GM18519 (cell line): ENCODE results near the gene SH3RF3.

Source experiments
- ATAC-seq: cut with Tn5 transposase; IDR thresholded peaks from one replicate; pipeline ENCODE4 v1.9.1; 2021; ENCODE audit warnings: mild to moderate bottlenecking, moderate library complexity; ENCODE audit not compliant: unreplicated experiment, low FRiP score

SH3RF3 gene

GRCh38 chr2:109271920-109272319 lies 142.9 kb downstream of the SH3RF3 start:
- ATAC-seq = no peak

- no peak for ATAC-seq
These were observed 143.5 kb downstream of the SH3RF3 start for GRCh38 chr2:109272461-109272860.

GRCh38 chr2:109275120-109276012 lies 146.4 kb downstream of the SH3RF3 start:
- no peak for ATAC-seq

GRCh38 chr2:109277406-109277805 lies 148.4 kb downstream of the SH3RF3 start:
- no peak for ATAC-seq

DNA sequence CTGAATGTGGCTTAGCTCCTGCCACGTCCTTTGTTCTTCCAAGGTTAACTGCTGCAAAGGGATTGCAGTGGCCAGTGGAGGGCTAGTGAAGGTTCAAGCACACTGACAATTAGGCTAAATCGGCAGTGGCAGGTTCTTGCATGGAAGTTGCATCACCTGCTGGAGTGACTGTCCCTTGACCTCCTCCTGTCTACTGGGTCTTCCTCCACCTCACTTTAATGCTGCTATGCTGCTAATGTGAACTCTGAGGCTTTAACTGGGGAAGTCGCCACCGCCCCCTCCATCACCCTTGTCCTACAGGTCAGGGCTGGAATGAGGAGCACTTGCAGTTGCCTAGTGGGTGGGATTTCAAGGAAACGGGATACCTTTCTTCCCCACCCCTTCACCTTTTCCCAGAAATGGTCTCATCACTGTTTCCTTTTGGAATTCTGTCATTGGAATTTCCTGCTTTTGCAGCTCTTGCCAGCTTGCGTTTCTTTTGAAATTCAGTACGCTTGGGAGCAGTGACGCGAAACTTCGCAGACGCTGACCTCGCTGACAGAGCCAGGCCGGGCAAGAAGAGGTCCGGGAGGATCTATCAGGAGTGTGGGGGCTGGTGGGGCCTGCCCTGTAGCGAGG lies 150.3 kb downstream of the SH3RF3 start:
- ATAC-seq = no peak

GRCh38 chr2:109280804-109281203 lies 151.8 kb downstream of the SH3RF3 start:
- ATAC-seq = no peak

DNA sequence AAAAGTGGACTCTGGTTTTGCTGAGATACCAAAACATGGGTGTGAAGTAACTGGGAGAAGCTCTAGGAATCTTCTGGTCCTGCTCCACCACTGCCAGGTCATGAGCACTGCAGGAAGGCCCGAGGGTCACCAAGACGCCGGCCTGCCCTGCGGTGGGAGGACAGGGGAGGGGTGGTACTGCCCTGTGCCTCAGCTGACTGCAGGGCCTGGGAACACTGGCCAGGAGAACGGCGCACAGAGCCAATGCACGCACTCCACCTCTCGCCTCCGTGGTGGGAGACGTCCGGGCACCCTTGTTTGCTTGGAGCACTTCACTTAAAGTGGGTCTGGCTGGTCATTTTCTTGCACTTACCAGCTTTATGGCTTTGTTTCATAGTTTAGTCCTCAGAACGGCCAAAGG lies 153.4 kb downstream of the SH3RF3 start:
- no peak for ATAC-seq

DNA sequence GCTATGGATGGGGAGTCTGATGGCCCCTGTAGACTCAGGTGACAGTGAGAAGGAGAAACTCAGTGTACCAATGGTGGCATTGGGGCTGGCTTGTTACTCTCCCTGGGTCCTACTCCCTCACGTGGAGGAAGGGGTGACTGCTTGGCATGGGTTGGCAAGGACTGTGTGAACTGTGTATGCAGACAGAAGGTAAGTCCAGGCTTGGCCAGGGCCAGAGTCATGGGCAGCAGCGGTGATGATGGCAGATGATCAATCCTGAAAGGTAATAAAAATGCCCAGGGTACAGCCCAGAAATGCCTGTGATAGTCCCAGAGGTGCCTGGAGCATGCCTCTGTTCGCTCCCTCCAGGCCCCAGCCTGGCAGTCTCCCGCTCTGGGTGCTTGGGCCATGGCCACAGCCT lies 153.9 kb downstream of the SH3RF3 start:
- ATAC-seq = no peak

- ATAC-seq = no peak
These were observed 155.8 kb downstream of the SH3RF3 start for GRCh38 chr2:109284826-109285225.

GRCh38 chr2:109285244-109285651 lies 156.2 kb downstream of the SH3RF3 start:
- ATAC-seq = no peak

- no peak for ATAC-seq
These were observed 158.4 kb downstream of the SH3RF3 start for GRCh38 chr2:109287413-109287812.

DNA sequence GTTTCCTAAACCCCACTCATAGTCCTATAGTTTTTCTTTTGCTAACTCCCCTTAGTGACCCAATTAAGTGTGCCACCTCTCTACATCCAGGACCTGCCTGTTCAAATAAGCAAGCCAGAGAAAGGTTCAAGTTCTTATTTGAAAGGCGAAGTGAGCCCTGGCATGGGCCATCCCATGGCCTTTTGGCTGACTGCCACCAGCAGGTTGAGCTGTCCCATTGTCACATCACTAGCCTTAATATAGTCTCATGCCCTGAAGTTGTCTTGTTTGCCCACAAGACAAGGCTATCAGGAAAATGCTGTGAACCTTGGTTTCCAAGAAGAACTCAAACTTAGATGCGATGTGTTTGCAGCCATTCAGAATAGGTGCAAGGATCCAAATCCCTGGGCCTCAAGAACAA lies 158.8 kb downstream of the SH3RF3 start:
- ATAC-seq = no peak

- ATAC-seq = no peak
These were observed 159.8 kb downstream of the SH3RF3 start for GRCh38 chr2:109288544-109289368.

GRCh38 chr2:109289504-109290222 lies 160.7 kb downstream of the SH3RF3 start:
- ATAC-seq = no peak

DNA sequence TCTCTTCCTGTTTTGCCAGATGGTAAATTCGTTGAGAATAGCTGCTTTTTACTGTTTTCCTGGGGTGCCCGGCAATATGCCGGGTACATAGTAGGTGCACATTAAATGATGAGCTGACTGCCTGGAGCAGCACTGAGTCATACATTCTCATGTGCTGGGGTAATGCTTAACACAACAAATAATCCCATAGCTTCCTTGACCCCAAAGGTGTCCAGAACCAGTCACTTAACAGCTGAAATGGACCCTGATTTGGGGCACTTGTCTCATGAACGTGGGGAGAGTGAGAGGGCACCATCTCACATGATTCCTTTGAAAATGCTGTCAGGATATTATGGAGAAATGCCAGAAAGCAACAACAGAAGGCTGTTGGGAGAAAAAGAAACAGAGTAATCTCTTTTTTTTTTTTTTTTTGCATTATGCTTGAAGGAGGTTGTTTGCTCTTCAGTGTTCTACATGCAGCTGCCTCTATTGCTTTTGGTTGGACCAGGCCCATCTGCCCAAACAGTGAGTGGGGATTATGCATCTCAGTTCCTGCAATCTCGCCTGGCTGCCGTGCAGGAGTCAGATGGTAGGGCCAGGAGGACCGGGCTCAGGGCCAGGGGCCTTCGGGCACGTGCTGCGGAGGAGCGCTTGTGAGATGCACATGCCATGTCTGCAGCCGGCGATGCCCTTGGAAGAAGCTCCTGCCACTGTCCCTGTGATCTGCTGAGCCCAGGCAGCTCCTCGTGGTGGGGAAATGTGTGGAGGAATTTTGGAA lies 162.1 kb downstream of the SH3RF3 start:
- no peak for ATAC-seq

- ATAC-seq = no peak
These were observed 163.4 kb downstream of the SH3RF3 start for GRCh38 chr2:109292386-109292785.

DNA sequence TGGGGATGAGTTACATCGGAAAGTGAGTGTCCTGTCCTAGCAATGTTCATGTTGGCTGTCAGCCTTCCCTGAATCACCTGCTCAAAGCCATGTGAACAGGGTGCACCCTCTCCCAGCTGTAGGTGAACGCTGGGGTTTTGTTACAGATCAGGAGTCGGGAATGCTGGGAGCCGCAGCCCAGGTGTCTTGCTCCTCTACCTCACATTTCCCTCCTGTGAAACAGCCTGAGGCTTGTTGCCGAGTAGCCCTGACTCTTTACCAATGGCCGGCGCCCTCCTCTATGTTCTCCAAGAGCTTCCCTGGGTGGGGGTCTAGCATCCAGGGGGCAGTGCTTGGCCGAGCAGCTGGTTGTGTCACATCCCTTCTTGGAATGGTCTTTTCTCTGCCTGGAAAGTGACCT lies 164.7 kb downstream of the SH3RF3 start:
- no peak for ATAC-seq

GRCh38 chr2:109294523-109294922 lies 165.5 kb downstream of the SH3RF3 start:
- no peak for ATAC-seq

GRCh38 chr2:109295070-109295780 lies 166.2 kb downstream of the SH3RF3 start:
- no peak for ATAC-seq
